ENCODE data around the gene FREM1.

FREM1 gene

GRCh38 chr9:14756291-14756690, 153.9 kb downstream of the FREM1 start:
- DNase-seq (ENCODE audit: low read depth in 2 of 2): no peak

DNA sequence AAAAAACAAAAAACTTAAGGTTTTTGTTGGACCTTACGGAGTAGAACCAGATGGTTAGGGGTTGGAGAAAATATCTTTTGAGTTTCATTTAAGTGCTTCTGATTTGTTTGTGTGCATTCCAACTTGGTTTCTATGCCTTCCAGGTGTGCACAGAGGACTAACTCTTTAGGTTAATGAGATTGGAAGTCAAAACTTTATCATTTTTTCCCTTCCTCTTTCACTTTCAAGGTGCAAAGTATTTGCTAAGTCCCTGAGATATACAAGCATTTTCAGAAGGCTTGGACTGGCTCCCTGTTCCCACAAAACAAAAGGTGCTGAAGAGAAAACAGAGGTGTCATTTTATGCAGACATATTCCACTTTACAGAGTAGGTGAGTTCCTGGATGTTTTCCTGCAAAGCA, 157.4 kb downstream of the FREM1 start:
- no peak for DNase-seq (ENCODE audit: low read depth in 2 of 2)

- DNase-seq (ENCODE audit: low read depth in 2 of 2): no peak
Observed at GRCh38 chr9:14752271-14752670, 158.0 kb downstream of the FREM1 start.

GRCh38 chr9:14750821-14751220, 159.4 kb downstream of the FREM1 start:
- no peak for DNase-seq (ENCODE audit: low read depth in 2 of 2)

GRCh38 chr9:14749741-14750211, 160.5 kb downstream of the FREM1 start:
- no peak for DNase-seq (ENCODE audit: low read depth in 2 of 2)

- DNase-seq (ENCODE audit: low read depth in 2 of 2): no peak
Observed at GRCh38 chr9:14748373-14748772, 161.9 kb downstream of the FREM1 start.

DNA sequence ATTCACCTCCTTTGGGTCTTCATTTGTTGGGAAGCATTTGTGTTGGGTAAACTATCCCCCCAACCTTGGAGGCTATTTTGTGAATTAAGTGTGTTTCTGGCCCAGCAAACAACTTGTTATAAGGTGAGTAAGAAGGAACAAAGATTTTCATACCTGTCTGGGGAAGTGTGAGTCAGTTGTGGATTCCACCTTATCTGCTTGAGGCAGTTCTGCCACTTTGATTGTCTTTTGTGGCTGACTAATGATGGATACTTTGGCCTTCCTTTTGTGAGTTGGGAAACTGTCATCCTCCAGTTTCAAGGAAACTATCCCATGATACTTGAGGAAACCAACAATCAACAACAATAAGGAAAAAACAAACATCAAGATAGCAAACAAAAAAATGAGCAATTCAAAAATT, 163.1 kb downstream of the FREM1 start:
- DNase-seq (ENCODE audit: low read depth in 2 of 2): no peak

GRCh38 chr9:14746626-14747025, 163.6 kb downstream of the FREM1 start:
- DNase-seq (ENCODE audit: low read depth in 2 of 2): no peak

DNA sequence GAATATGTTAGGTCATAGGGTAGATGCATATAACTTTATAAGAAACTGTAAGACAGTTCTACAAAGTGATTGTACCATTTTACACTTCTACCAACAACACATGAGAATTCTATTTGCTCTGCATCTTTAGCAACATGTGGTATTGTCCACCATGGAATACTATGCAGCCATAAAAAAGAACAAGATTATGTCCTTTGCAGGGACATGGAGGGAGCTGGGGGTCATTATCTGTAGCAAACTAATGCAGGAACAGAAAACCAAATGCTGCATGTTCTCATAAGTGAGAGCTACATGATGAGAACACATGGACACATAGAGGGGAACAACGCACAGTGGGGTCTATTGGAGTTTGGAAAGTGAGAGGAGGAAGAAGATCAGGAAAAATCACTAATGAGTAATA, 165.5 kb downstream of the FREM1 start:
- DNase-seq (ENCODE audit: low read depth in 2 of 2): no peak

DNA sequence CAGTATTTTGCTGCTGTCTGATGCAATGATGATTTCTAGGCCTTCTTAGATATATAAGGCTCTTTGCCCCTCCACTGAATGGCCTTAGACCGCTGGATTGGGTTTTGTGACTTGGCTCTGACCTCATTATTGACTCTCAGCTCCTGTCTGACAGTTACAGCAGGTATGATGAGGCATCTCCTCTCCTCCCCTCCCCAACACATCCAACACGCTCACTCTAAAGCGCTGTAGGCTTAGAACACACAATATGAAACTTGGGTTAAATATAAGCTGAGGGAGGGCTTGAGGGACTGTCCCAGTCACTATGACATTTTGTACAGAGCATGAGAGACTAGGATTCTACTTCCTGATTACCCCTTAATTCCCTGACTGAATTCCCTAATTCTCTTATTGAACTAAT, 168.9 kb downstream of the FREM1 start:
- no peak for DNase-seq (ENCODE audit: low read depth in 2 of 2)

DNA sequence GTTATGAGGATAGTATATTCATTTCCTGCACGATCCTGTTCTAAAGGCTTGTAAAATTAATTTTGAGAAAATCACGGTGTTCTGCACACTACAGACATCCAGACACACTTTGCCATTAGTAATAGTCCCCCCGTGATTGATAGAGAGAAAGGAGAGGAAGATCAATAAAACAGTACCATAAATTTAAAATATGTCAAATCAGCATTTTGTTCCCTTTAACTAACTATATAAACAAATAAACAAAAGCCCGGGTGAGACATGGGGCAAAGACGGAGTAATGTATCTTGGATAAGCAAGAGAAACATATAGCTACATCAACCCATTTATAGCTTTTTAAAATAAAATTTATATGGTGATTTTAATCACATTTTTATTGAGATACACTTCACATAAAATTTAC, 177.1 kb downstream of the FREM1 start:
- no peak for DNase-seq (ENCODE audit: low read depth in 2 of 2)

DNA sequence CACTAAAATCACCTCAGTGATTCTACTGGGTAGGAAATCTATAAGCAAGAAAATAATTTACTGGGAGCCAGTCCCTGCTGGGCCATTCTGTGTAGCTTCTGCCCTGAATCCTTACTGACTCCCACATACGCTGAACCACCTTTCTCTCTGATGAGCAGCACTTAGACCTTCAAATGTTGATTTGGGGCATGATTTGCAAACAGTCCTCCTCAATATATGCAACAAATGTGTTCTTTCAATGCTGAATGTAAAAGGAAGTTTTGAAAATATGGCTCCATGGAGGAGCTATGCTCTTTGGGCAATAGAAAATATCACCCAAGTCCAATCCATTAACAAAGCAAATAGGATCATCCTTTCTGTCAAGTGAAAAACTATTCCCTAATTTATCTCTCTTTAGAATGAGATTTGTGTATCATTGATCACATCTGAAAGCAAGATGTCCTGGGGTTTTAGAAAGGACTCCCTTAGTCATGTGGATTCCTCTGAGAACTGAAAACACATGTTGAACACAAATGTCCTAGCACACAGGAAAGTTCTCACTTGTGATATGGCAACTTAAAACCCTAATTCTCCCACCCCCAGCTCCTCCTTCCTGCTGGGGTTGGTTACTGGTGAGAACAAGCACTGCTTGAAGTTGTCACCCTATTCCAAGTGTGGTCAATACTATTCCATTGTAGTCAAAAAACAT, 178.8 kb downstream of the FREM1 start:
- DNase-seq (ENCODE audit: low read depth in 2 of 2): no peak

- DNase-seq (ENCODE audit: low read depth in 2 of 2): no peak
Observed at GRCh38 chr9:14730461-14730898, 179.7 kb downstream of the FREM1 start.

DNA sequence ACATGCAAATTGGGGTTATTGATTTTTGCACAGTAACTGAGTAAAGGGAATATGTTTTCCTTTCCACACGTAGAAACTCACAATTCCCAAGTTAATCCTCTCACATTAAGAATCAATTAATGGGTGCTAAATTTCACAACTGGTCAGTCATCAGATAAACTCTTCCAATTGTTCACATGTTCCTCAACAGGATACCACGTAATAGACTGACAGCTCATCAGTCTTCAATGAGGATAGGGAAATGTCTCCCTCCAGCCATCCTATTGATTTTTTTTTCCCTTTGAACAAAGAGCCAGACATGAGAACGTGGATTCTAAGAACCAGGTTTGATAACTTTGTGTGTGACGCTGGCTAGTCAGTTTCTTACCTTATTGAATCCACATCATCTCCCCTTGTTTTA, 186.9 kb downstream of the FREM1 start:
- DNase-seq (ENCODE audit: low read depth in 2 of 2): no peak

DNA sequence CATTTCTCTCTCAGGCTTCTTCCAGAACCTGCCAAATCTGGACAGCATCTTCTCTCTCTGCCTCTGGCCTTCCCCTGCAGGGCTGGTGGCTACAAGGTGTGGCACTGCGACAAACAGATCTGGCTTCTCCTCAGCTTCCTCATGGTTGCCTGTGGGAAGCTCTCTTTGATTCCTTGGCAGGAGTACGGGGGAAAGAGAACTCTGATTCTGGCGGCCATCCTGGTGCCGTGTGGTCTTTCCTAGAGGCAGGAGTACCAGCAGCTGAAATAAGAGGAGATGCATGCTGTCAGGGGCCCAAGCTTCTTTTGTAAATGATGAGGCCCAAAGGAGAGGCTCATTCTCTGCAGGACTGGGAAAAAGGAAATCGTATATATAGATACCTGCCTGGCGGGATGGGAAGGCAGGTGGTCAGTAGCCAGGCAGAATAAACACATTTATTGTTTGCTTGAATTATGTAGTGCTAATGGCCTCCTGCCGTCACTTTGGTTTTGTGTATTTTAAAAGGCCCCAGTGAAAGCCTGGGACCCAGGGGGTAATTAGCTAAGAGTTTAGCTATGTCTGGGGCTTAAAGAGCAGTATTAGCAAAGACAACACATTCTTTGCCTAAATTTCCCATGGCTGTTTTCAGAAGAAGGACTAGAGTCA, 187.7 kb downstream of the FREM1 start, which contains the start of gene CER1:
Gene CER1, minus strand, starts transcription at position 343 of the 645 bp plus-strand sequence. Its CDS starts 61 bp downstream, at position 282.
- DNase-seq (ENCODE audit: low read depth in 2 of 2): no peak

GRCh38 chr9:14719231-14719923, 190.9 kb downstream of the FREM1 start:
- DNase-seq (ENCODE audit: low read depth in 2 of 2): no peak

- no peak for DNase-seq (ENCODE audit: low read depth in 2 of 2)
Observed at GRCh38 chr9:14715102-14715501, 195.1 kb downstream of the FREM1 start.

GRCh38 chr9:14713187-14713767, 197.0 kb downstream of the FREM1 start:
- no peak for DNase-seq (ENCODE audit: low read depth in 2 of 2)

DNA sequence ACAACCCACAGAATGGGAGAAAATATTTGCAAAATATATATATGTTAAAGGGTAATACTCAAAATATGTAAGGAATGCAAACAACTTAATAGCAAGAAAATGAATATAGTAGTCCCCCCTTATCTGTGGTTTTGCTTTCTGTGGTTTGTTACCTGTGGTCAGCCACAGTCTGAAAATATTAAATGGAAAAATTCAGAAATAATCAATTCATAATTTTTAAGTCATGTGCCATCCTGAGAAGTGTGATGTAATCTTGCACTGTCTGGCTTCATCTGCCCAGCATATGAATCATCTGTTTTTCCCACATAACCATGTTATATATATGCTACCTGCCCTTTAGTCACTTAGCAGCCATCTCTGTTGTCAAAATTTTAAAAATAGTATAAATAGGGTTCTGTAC, 199.4 kb downstream of the FREM1 start:
- no peak for DNase-seq (ENCODE audit: low read depth in 2 of 2)

GRCh38 chr9:14706530-14707140, 203.6 kb downstream of the FREM1 start:
- DNase-seq (ENCODE audit: low read depth in 2 of 2): no peak

- DNase-seq (ENCODE audit: low read depth in 2 of 2): no peak
Observed at GRCh38 chr9:14705079-14705478, 205.1 kb downstream of the FREM1 start.

GRCh38 chr9:14704281-14704680, 205.9 kb downstream of the FREM1 start:
- no peak for DNase-seq (ENCODE audit: low read depth in 2 of 2)
